Activated CD4-positive, alpha-beta T cell treated with anti-CD3 and anti-CD28 coated beads, Interleukin-2, amount 50 U/mL, for 24 hours (primary cell): ENCODE data around the gene MYRIP.
"Not testable (repeated sequence)": the region's sequence is repeated elsewhere in the genome, so short reads cannot be mapped to it uniquely, and the experiment has no call there.

Source experiments
- DNase-seq, 2 donors: peaks; one replicate each; pipeline ENCODE4 v3.0.0-alpha.2; 2020; ENCODE audit warnings: low read depth in 1 of 2, low spot score in 1 of 2

MYRIP gene

DNA sequence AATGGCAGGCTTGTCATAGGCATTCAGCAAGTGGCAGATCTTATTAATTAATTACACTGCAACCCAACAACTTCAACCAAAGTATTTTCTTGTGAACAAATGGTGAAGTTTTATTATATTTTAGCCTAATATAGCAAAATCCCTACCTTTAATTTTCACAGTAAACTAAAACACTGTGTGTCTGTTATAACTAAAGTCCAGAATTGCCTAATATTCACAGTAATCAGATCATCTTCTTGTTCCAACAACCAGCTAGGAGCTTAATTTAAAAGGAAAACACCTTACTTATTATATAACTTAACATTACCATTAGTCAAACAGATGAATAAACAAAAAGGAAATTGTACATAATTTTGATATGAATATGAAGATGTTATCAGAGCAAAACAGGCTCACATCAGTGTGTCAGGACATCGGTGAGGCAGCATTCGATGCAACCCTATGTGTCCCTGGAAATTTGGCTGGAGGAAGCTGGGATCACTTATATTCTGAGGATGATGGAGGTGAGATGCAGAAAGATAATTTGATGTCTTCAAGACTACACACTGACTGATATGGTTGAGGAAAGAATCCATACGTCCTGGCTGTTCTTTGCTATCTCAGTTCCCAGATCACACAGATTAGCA lies 310.8 kb downstream of the MYRIP start:
- no peak for DNase-seq

DNA sequence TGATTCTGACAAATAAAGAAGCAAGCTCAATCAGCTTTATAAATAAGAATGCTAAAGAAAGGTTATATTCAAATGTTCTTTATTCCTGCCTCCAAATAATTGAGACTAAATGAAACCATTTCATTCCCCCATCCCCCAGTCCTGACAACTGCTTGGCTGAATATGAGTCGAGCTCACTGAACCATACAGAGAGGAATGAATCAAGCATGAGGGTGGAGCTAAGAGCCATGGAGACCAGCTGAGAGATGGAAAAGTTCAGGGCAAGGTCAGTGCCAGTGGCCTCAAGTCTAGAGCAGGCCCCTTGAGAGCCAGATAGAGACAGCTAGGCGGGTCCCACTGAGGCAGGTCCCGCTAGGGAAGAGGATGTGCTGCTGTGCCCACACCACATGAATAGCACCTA lies 311.4 kb downstream of the MYRIP start:
- DNase-seq = no peak

DNA sequence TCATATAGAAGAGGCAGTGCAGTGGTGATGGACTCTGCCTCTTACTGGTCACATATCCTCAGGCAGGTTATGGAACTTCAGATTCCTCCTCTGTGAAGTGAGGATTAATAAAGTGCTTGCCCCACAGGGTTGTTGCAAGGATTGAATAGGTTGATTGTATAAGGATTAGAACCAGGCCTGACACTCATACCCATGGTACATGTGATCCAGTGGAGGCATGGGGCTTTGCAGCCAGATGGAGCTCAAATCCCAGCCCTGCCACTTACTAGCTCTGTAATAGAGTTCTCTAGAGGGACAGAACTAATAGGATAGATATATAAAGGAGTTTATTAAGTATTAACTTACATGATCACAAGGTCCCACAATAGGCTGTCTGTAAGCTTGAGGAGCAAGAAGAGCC lies 315.5 kb downstream of the MYRIP start:
- DNase-seq = no peak

DNA sequence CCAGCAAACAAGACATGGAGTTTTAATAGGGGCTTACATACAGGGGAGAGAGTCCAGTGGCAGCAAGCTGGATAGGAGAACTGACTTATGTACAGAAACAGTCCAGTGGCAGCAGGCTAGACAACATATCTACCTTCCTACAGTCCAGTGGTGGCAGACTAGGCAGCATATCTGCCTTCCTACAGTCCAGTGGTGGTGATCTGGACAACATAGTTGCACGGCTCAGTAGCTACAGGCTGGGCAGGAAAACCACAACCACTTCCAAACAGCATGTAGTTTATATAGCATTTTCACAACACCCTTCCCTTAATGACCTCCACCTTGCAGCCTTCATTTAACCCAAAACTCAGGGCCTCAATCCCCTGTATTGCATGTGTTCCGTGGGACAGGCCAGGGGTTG lies 318.8 kb downstream of the MYRIP start:
- DNase-seq = no peak

DNA sequence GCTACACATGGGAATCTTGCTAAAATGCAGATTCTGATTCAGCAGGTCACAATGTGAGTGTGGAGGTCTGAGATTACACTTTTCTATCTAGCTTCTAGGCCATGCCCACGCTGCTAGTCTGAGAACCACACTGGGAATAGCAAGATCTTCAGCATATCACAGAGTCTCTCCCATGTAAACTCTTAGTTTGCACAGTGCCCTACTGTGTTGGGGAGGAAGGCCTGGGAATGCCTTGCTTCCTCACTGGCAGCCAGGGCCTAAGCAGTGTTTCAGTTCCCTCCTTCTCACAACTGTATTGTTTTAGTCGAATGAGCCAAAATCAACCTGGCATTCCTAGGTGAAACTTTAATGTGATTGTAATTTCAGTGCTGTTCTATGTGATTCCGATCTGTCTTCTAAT lies 320.1 kb downstream of the MYRIP start:
- no peak for DNase-seq

DNA sequence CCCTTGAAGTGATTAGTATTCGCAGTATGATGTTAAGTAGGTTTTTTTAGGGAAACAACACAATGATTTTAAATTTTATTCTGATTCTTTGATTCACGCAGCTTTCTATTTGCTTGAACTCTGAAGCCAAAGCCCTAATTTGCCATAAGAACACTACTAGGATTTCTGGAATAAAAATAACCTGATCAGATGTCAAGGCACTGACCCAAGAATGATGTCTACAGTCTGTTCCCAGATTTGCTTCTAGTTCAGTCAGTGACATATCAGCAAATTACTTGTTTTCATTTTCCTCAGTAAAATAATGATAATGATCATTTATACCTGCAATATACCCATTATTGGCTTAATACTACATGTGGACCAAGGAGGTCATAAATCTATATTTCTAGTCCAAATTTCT lies 320.6 kb downstream of the MYRIP start:
- DNase-seq = no peak

DNA sequence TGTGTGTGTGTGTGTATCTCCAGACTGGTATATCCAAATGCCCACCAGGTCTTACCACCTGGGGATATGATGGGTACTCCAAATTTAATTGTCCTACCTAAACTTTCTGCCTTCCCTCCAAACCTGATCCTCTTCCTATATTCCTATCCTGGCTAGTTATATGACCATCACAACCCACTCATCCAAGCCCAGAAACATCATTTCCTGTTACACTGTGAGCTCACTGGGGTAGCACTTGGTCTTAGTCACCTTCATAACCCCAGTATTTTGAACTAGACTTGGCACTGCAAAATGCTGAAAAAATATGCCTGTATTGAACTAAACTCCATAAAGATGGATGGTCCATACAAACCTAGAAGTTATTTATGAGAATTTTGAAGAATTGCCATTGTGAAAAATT lies 321.3 kb downstream of the MYRIP start:
- DNase-seq = no peak

DNA sequence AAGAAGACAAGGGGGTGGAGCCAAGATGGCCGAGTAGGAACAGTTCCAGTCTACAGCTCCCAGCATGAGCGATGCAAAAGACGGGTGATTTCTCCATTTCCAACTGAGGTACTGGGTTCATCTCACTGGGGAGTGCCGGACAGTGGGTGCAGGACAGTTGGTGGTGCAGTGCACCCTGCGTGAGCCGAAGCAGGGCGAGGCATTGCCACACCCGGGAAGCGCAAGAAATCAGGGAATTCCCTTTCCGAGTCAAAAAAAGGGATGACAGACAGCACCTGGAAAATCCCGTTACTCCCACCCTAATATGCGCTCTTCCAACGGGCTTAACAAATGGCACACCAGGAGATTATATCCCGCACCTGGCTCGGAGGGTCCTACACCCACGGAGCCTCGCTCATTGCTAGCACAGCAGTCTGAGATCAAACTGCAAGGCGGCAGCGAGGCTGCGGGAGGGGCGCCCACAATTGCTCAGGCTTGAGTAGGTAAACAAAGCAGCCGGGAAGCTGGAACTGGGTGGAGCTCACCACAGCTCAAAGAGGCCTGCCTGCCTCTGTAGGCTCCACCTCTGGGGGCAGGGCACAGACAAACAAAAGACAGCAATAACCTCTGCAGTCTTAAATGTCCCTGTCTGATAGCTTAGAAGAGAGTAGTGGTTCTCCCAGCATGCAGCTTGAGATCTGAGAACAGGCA lies 324.6 kb downstream of the MYRIP start:
- DNase-seq = not testable (repeated sequence)

DNA sequence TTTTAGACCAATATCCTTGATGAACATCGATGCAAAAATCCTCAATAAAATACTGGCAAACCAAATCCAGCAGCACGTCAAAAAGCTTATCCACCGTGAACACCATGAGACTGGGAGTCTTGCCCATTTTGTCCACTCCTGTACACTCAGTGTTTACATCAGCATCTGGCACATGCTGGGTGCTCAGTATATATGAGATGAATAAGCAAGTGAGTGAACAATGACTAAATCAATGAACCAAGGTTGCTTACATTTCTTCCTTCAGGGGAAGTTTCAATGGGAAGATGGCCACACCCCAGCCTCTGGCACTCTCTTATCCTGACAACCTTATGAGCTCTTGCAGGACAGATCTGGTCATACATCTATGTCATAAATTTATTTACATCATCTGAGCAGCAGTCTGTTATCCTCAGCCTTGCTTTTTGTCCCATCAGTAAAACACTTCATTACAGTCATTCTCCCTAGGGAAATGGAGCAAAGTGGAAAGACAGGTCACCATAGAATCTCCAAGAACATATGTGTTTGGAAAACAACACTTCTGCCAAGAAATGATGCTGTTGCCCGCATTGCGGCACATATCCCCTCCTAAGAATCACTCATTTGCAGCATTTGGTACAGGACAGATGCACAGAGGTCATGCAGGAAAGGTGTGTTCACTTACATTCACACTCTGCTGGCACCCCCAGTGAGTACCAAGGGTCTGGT lies 328.3 kb downstream of the MYRIP start:
- DNase-seq = no peak

DNA sequence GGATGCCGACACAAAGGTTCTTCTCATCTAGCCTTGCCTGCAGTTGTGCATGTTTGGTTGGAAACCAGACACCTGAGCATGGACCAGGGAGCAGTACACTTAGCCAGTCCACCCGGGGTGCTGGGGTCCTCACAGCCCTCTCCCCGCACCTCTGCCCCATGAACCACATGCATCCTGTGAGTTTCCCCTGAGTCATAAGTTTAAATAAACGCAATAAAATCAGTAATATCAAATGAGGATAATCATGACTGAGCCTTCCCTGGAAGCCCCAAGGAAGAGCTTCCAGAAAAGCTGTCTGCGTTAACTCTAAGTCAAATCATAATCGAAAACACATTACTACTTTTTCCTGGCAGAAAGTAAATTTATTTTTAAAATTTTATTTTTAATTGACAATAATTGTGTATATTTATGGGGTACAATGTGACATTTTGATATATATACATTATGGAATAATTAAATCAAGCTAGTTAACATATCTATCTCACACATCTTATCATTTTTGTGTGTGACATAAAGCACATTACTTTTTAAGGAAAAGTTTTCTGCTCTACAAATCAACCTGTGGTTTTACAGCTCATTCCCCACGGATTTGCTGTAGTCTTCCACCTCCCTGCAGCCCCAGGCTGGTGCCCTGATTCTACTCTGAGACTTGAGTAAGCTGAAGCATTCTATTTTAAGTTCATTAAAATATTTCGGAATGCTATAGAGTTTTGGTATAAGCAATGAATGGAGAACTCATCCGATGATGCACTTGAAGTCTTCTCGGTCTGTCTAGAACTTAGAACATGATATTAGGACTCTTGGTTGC lies 334.1 kb downstream of the MYRIP start:
- DNase-seq = no peak

DNA sequence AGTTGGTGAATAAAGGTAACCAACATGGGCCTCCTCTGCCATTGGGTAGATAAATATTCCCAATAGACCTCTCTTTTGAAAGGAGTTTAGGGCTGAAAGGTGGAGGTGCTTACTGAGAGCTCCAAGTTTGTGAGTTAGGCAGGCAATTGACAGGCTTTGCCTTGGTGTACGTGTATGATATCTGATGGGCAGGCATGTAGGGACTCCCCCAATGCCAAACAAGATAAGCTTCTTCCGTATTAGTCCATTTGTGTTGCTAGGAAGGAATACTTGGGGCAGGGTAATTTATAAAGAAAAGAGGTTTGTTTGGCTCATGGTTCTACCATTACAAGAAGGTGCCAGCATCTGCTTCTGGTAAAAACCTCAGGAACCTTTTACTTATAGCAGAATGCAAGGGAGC lies 339.4 kb downstream of the MYRIP start:
- DNase-seq = no peak

DNA sequence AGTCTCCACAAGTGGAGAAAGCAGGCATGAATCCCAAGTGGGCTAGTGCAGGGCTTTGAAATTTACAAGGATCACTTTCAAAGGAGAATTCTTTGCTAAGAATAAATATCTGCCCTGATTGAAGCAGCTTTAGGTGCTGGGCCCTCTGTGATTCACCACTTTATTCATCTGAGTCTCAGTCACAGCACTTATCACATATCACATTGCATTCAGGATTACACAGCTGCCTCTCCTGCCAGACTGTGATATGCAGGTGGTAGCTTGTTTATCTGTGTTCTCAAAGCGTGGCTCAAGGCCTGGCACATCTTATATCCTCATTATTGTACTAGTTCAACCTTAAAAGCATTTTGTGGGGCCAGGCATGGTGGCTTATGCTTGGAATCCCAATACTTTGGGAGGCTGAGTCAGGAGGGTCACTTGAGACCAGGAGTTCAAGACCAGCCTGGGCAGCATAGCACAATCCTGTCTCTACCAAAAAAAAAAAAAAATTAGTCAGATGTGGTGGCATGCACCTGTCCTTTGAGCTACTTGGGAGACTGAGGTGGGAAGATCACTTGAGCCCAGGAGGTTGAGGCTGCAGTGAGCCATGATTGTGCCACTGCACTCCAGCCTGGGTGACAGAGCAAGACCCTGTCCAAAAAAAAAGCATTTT lies 343.2 kb downstream of the MYRIP start:
- no peak for DNase-seq

DNA sequence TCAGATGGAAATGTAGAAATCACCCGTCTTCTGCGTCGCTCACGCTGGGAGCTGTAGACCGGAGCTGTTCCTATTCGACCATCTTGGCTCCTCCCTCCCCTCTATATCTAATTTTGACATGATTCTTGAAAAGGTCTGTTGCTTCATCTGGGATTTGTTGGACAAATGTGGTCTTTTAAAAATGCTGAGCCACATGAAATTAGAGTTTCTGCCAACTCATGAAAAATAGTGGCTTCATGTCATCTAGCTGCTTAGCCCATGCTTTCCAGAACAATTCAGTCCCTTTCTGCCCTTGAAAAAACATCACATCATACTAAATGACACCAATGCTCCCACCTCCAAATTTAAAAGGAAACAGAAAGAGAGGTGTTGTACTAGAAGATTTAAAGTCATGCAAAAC lies 351.5 kb downstream of the MYRIP start:
- DNase-seq = no peak

DNA sequence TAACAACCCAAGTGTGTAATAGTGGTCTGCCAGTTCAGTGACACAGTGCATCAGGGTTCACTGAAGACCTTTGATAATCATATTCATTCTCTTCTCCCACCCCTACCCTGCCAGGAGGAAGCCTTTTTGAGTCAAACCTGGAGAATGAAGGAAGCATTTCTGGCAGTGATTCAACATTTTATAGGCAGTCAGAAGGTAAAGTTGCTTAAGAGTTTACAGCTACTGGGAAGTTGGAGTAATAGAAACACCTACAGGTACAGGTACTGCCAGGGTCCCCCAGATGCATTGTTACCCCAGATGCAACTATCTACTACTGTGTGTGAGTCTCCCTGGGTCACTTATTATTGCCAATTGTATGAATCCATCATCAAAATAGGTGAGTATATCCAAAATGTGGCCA lies 353.2 kb downstream of the MYRIP start:
- no peak for DNase-seq

DNA sequence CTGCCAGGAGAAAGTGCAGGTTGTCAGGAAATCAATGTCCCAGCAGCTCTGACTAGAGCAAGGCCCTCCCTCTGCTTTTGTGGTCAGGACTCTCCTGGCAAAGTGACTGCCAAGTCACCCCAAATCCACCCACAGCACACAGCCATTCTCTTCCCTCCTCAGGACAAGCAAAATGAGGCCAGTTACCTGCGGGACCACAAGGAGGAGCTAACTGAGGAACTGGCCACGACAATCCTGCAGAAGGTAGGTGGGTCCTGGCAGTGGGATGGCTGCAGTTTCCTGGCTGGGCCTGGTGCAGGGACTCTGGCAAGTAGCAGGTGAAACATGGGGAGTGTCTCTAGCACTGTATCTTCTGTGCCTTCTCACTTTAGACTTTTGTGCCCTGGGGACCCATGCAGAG lies 357.6 kb downstream of the MYRIP start:
- no peak for DNase-seq

DNA sequence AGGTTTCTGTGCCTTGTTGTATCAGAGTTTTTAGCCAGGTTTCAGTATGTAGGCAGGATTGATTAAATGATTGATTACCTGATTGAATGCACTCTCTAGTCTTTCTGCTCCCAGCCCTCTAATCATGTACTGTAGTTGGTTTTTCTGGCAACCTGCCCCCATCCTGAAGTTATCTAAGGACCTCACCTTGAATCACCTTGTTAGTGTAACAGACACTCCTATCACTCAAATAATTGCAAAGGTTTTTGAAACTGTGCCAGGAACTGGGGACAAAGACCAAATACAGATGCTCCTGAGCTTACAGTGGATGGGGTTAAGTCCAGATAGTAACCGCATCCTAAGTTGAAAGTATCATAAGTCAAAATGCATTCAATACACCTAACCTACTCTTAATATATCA lies 358.5 kb downstream of the MYRIP start:
- DNase-seq = no peak

DNA sequence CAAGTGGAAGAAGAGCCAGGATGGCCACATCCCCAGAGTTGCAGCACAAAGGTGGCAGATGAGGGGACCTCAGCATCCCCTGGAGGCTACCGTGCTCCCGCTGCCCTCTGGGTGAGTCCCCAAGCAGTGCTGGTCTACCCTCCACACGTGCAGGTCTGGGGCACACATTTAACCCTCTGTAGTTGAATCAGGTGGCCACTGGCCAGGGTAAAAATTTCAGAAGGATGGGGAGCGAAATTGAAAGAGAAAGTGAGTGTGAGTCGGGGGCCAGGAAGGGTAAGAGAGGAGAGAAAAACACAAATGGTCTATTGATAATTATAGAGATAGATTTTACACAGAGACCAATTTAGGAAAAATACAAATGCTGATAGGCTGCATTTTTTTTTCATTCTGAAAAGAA lies 360.6 kb downstream of the MYRIP start:
- DNase-seq = no peak

DNA sequence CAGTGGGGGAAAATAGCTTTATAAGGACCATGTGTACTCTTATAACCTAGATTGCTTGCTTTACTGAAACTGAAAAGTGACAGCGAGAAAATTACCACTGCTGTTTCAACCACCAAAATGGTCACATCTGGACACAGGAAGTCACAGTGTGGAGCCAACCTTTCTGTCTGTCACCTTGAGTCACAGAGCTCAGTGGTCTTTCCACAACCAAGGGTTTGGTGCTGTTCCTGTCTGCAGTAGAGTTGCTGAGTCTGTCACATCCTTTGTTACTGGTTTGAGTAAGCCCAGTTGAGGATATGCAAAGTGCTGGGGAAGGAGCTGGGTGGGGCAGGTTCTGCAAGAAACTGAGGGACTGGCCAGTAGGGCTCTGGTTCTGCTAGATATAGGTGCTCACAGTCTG lies 361.0 kb downstream of the MYRIP start:
- DNase-seq = no peak

DNA sequence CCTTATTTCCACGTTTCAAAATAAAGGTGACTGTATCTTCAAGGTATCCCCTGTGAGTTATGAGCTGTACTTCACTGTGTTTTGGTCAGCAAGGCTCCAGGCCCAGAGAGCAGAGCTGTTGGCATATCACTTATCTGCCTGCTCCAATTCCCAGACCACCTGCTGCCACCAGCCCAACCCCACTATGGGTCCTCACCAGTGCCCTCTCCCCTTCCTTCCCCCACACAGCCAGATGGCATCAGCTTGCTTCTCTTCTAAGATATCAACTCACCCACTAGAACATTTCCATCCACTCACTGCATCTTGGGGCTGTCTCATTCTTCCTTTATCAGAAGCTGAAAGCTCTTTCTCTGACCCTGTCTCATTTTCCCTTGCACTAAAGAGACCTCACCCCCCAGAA lies 363.2 kb downstream of the MYRIP start:
- no peak for DNase-seq

DNA sequence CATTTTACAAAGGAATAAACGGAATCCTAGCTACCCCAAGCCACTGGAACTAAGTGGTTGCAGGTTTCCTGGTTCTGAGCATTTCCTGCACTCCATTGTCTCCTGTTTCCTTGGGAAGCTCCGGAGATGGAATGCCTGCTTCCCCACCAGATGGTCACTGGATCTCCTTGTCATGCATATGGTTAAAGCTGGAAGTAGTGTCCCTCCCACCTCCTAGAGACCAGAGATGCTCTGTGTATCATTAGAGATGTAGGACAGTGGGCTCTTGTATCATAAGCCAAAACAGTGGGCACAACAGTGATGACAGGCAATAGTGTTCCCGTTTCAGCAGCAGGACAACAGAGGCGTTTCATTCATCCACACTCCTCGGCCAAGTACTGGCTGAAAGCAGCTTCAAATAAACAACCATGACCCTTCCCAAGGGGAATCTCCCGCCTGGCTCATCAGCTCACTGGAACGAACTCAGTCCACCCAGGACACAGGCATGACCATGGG lies 363.9 kb downstream of the MYRIP start:
- DNase-seq = no peak

DNA sequence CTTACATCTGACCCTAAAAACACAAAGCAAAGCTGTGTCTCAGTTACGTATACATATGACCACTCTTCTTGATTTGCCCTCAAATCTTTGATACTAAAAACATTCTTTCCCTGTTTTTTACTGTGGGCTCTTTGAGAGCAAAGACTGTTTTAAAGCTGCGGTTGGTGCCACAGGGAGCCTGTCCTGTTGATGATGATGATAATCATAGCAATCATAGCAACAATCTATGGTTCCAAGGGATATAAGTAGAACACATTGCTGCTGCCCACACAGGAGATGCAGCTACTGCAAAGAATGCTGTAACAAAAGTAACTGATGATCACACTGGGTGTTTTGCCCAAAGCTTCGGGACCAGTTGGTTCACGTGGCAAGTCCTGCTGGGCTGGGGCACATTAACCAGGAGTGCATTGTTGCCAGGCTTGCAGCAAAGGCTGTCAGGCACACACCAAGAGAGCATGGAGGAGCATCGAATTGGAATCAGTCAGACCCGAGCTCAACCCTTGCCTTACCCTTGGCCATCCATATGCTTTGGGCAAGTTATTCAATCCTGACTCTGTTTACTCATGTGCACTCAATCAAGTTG lies 368.7 kb downstream of the MYRIP start:
- DNase-seq = no peak
